GM12878 (cell line): ENCODE results near the gene KIF25. TPM values are rescaled to one million over a fixed set of nuclear protein-coding genes. Genes with fewer than 3 reads are reported as not detected.

Experiments
- ATAC-seq: fragments of 200-7000 bp; cut with Tn5 transposase; 3 replicates; pipeline ENCODE4 v1.9.1; 2020; ENCODE audit warnings: mild to moderate bottlenecking, moderate library complexity
- BruUV-seq: library from RNA; stranded (reverse); fragments of 400-500 nt; replicated peaks from 2 replicates; lab custom pipeline; 2021; lab: Mats Ljungman, UMichigan
- CTCF ChIA-PET: fragments of 300-600 bp; sonication (Branson Sonifier 250); formaldehyde crosslinking; extraction: SDS; loops from one replicate; lab custom pipeline; 2021; ENCODE audit warnings: inconsistent platforms; lab: Yijun Ruan, JAX
- POLR2A ChIA-PET: fragments of 350-600 bp; formaldehyde crosslinking; extraction: SDS; loops from one replicate; lab custom pipeline; 2021; ENCODE audit warnings: inconsistent platforms; lab: Charles Lee
- RAD21 ChIA-PET: fragments of 300-600 bp; sonication (Branson Sonifier 250); formaldehyde crosslinking; loops from one replicate; lab custom pipeline; 2023; ENCODE audit warnings: antibody characterized with exemption; ENCODE audit not compliant: unreplicated experiment; lab: Charles Lee
- SMC1A ChIA-PET: fragments of 300-600 bp; sonication (Branson Sonifier 250); formaldehyde crosslinking; loops from one replicate; lab custom pipeline; 2023; ENCODE audit not compliant: unreplicated experiment, uncharacterized antibody; lab: Charles Lee
- DNase-seq: peaks from one replicate; pipeline ENCODE4 v3.0.0-alpha.2; 2011; ENCODE audit warnings: low read depth, low spot score
- FAIRE-seq: peaks from 3 replicates; lab custom pipeline; 2011; peaks lifted over from hg19 to GRCh38; lab: Jason Lieb, UNC
- H2AFZ ChIP-seq: 2 replicates; pipeline ENCODE4 v1.6.0; 2011; ENCODE audit warnings: low read depth, low read length, control low read depth; ENCODE audit not compliant: control insufficient read depth
- H3K27ac ChIP-seq: 2 replicates; pipeline ENCODE4 v1.5.1; 2011; ENCODE audit warnings: control low read depth; ENCODE audit not compliant: control insufficient read depth, insufficient read depth
- H3K27me3 ChIP-seq, 2 experiments: replicated peaks in 1 of 2; 2 replicates each; pipeline versions ENCODE4 v1.6.0 to v1.6.1; 2011; ENCODE audit warnings: low read length in 1 of 2; ENCODE audit not compliant: control insufficient read depth in 2 of 2, insufficient read depth in 2 of 2
- H3K36me3 ChIP-seq, 2 experiments: 2 replicates each; pipeline ENCODE4 v1.5.1; 2011; ENCODE audit warnings: low read length in 1 of 2; ENCODE audit not compliant: control insufficient read depth in 2 of 2, insufficient read depth in 2 of 2
- H3K4me1 ChIP-seq: 2 replicates; pipeline ENCODE4 v1.6.1; 2011; ENCODE audit warnings: mild to moderate bottlenecking, low read length, moderate library complexity, mixed read lengths; ENCODE audit not compliant: control insufficient read depth, insufficient read depth
- H3K4me2 ChIP-seq: 2 replicates; pipeline ENCODE4 v1.6.0; 2011; ENCODE audit warnings: control low read depth; ENCODE audit not compliant: control insufficient read depth, insufficient read depth
- H3K4me3 ChIP-seq: fragments of 200-600 bp; sonication (generic); 2 replicates; pipeline ENCODE4 v1.5.1; 2016
- H3K79me2 ChIP-seq: 2 replicates; pipeline ENCODE4 v1.6.0; 2011; ENCODE audit warnings: low read length; ENCODE audit not compliant: control insufficient read depth, insufficient read depth
- H3K9ac ChIP-seq: 2 replicates; pipeline ENCODE4 v1.8.0; 2011; ENCODE audit warnings: low read length, control low read depth, mixed read lengths; ENCODE audit not compliant: control insufficient read depth, insufficient read depth
- H3K9me3 ChIP-seq: replicated peaks from 3 replicates; pipeline ENCODE4 v1.5.1; 2011; ENCODE audit warnings: mild to moderate bottlenecking, low read length; ENCODE audit not compliant: control insufficient read depth, insufficient read depth
- H4K20me1 ChIP-seq: 2 replicates; pipeline ENCODE4 v1.6.0; 2011; ENCODE audit not compliant: control insufficient read depth, insufficient read depth
- CHD4 ChIP-seq: fragments of 200-600 bp; sonication (generic); IDR thresholded peaks from 2 replicates; pipeline ENCODE4 v1.6.1; 2016; ENCODE audit warnings: mild to moderate bottlenecking
- FOXM1 ChIP-seq: IDR thresholded peaks from 2 replicates; pipeline ENCODE4 v1.6.1; 2012; ENCODE audit warnings: low read depth, mild to moderate bottlenecking, inconsistent platforms, low read length, moderate library complexity
- POLR2A ChIP-seq: IDR thresholded peaks from 2 replicates; pipeline ENCODE4 v1.6.1; 2011; ENCODE audit warnings: low read depth, mild to moderate bottlenecking, low read length
- POLR2AphosphoS2 ChIP-seq: IDR thresholded peaks from 2 replicates; pipeline ENCODE4 v1.6.1; 2011; ENCODE audit warnings: low read depth, mild to moderate bottlenecking, low read length, improper control_type of control experiment, moderate library complexity
- POU2F2 ChIP-seq: IDR thresholded peaks from 3 replicates; pipeline ENCODE4 v1.6.1; 2011; ENCODE audit warnings: low read depth, mild to moderate bottlenecking, low read length, borderline replicate concordance
- WGBS: methylation state at CpG from one replicate; pipeline ENCODE4 v1.1.6; 2016; ENCODE audit warnings: low lambda C conversion rate; ENCODE audit not compliant: insufficient replicate concordance, insufficient coverage; ENCODE audit errors: missing lambda C conversion rate; 5-methylcytosine and 5-hydroxymethylcytosine counted together
- in situ Hi-C: fragments of 300-500 bp; cut with MboI; formaldehyde crosslinking; loops from 9 replicates; pipeline ENCODE4 v1.14.3; 2018; ENCODE audit warnings: mixed read lengths
- intact Hi-C: fragments of 100-400 bp; cut with micrococcal nuclease; formaldehyde crosslinking; loops from one replicate; pipeline ENCODE4 v1.14.2; 2022; ENCODE audit not compliant: unreplicated experiment
- polyA plus RNA-seq, 11 experiments: library from polyadenylated mRNA; depleted of rRNA in 4 of 11; unstranded in 6 of 11; stranded (reverse) in 5 of 11; fragments of >200 nt; fragmentation: Nextera tagmentation in 4 of 11; fragmentation: Illumina TruSeq in 1 of 11; extraction: Ambion mirVana in 4 of 11; extraction: Trizol in 1 of 11; gene quantifications; 1 replicate in 1 of 11; 2 replicates in 10 of 11; pipeline versions ENCODE4 v1.2.1 to v1.2.3, GENCODE V29; 2011 to 2016; ENCODE audit warnings: inconsistent platforms in 2 of 11, missing spikeins in 2 of 11, low read depth in 1 of 11
- total RNA-seq, 4 experiments: library from RNA; depleted of rRNA in 3 of 4; stranded (reverse); fragments of >200 nt in 3 of 4; fragmentation: Illumina TruSeq in 1 of 4; extraction: Trizol in 1 of 4; gene quantifications; 2 replicates each; pipeline versions ENCODE4 v1.2.1 to v1.2.3, GENCODE V29; 2013 to 2021
- TF ChIP-seq, protein P1 (sequence below), 3 experiments: IDR thresholded peaks in 2 of 3; conservative IDR thresholded peaks in 1 of 3; 2 replicates each; pipeline ENCODE4 v1.5.1; 2011; ENCODE audit warnings: low read depth in 3 of 3, low read length in 3 of 3, mild to moderate bottlenecking in 3 of 3, control low read depth in 2 of 3, moderate library complexity in 2 of 3, inconsistent platforms in 1 of 3, mixed read lengths in 1 of 3; ENCODE audit not compliant: control insufficient read depth in 2 of 3, insufficient read depth in 1 of 3; ENCODE audit errors: extremely low read depth in 1 of 3
- TF ChIP-seq, protein P2 (sequence below): fragments of 450-650 bp; IDR thresholded peaks from 2 replicates; pipeline ENCODE4 v1.6.1; 2017; ENCODE audit warnings: mild to moderate bottlenecking, low read depth, inconsistent platforms; ENCODE audit not compliant: poor library complexity, severe bottlenecking

The KIF25 gene
- total and polyA plus RNA-seq, 10 of the 15 experiments (the other 5 are each of a cell fraction or from before 2014, with no cell fraction given) = not detected

DNA sequence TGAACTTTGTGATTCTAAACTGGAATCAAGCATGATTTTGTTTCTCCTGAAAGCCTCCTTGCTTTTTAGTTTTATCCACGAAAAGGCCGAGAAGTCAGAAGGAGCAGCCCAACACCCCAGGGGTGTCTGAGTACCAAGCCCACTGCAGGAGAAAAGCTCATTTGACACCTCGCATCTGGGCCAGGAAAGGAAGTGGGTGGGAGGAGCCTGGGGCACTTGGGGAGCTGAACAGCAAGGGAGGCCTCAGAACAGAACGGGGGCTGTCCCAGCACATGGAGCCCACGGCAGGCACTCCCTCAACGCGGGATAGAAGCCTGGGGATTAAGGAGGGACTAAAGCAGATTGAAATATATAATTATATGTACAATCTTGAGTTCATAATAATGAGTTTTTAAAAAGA, 6.6 kb downstream of the KIF25 start:
- in situ Hi-C loops = no loop called here

More for the DNA sequence above, 6.6 kb downstream of the KIF25 start:
- Histone ChIP-seq H4K20me1 (no peaks in the 10 kb centered on the region), H3K36me3 (no peaks in the 10 kb centered on the region), H3K27me3 (no peaks in the 10 kb centered on the region; a peak in 1 of 4 replicates), H3K27ac (no peak overlapping the region), H3K4me2 (no peak overlapping the region), H3K4me3 (no peak overlapping the region), H3K9ac (no peak overlapping the region), H3K4me1 (no peaks in the 10 kb centered on the region), H3K9me3 (no peaks in the 10 kb centered on the region), H3K79me2 (no peaks in the 10 kb centered on the region), H2AFZ (no peak overlapping the region)
- ChIA-PET SMC1A (no interaction called here), CTCF (no interaction called here), POLR2A (no interaction called here), RAD21 (no interaction called here)
- intact Hi-C loops = no loop called here
- FAIRE-seq = no peak
- TF ChIP-seq POU2F2 = no peak
- TF ChIP-seq POLR2AphosphoS2 = no peak
- TF ChIP-seq POLR2A = no peak
- TF ChIP-seq FOXM1 = no peak
- no peak for TF ChIP-seq CHD4
- TF ChIP-seq, protein P1, sequence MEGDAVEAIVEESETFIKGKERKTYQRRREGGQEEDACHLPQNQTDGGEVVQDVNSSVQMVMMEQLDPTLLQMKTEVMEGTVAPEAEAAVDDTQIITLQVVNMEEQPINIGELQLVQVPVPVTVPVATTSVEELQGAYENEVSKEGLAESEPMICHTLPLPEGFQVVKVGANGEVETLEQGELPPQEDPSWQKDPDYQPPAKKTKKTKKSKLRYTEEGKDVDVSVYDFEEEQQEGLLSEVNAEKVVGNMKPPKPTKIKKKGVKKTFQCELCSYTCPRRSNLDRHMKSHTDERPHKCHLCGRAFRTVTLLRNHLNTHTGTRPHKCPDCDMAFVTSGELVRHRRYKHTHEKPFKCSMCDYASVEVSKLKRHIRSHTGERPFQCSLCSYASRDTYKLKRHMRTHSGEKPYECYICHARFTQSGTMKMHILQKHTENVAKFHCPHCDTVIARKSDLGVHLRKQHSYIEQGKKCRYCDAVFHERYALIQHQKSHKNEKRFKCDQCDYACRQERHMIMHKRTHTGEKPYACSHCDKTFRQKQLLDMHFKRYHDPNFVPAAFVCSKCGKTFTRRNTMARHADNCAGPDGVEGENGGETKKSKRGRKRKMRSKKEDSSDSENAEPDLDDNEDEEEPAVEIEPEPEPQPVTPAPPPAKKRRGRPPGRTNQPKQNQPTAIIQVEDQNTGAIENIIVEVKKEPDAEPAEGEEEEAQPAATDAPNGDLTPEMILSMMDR (IDR thresholded peaks at IDR 0.05 in 2 of 3, conservative IDR thresholded peaks at IDR 0.05 in 1 of 3; ENCODE audit: control insufficient read depth in 2 of 3, extremely low read depth in 1 of 3, insufficient read depth in 1 of 3, low read depth in 3 of 3, low read length in 3 of 3) = no peak
- TF ChIP-seq, protein P2, sequence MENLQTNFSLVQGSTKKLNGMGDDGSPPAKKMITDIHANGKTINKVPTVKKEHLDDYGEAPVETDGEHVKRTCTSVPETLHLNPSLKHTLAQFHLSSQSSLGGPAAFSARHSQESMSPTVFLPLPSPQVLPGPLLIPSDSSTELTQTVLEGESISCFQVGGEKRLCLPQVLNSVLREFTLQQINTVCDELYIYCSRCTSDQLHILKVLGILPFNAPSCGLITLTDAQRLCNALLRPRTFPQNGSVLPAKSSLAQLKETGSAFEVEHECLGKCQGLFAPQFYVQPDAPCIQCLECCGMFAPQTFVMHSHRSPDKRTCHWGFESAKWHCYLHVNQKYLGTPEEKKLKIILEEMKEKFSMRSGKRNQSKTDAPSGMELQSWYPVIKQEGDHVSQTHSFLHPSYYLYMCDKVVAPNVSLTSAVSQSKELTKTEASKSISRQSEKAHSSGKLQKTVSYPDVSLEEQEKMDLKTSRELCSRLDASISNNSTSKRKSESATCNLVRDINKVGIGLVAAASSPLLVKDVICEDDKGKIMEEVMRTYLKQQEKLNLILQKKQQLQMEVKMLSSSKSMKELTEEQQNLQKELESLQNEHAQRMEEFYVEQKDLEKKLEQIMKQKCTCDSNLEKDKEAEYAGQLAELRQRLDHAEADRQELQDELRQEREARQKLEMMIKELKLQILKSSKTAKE = no peak
- whole genome bisulfite sequencing = 26% methylated on average over 7 of the region's 7 CpGs
- DNase-seq = no peak
- ATAC-seq = no peak
- BruUV-seq = no TSS peak
